GM21528 (cell line): ENCODE measurements around the gene LAMA3.

Experiments used
- ATAC-seq: cut with Tn5 transposase; IDR thresholded peaks from one replicate; pipeline ENCODE4 v1.9.1; 2021; ENCODE audit warnings: mild to moderate bottlenecking, moderate library complexity; ENCODE audit not compliant: unreplicated experiment, low FRiP score

Gene LAMA3

GRCh38 chr18:23887493-23887892 is 198.2 kb downstream of the LAMA3 start:
- ATAC-seq: no peak

GRCh38 chr18:23888881-23889280 is 199.6 kb downstream of the LAMA3 start:
- no peak for ATAC-seq

- no peak for ATAC-seq
These were observed 200.7 kb downstream of the LAMA3 start for GRCh38 chr18:23889907-23890306.

GRCh38 chr18:23890589-23890988 is 201.3 kb downstream of the LAMA3 start:
- no peak for ATAC-seq

GRCh38 chr18:23893653-23894052 is 204.4 kb downstream of the LAMA3 start:
- ATAC-seq: no peak

- ATAC-seq: no peak
These were observed 205.5 kb downstream of the LAMA3 start for GRCh38 chr18:23894661-23895175.

GRCh38 chr18:23897291-23897690 is 208.0 kb downstream of the LAMA3 start:
- no peak for ATAC-seq

- ATAC-seq: no peak
These were observed 208.5 kb downstream of the LAMA3 start for GRCh38 chr18:23897733-23898132.

- no peak for ATAC-seq
These were observed 211.7 kb downstream of the LAMA3 start for GRCh38 chr18:23900994-23901393.

- no peak for ATAC-seq
These were observed 213.1 kb downstream of the LAMA3 start for GRCh38 chr18:23902396-23902795.

GRCh38 chr18:23903971-23904370 is 214.7 kb downstream of the LAMA3 start:
- ATAC-seq: no peak

- no peak for ATAC-seq
These were observed 217.4 kb downstream of the LAMA3 start for GRCh38 chr18:23906658-23907057.

- ATAC-seq: no peak
These were observed 219.6 kb downstream of the LAMA3 start for GRCh38 chr18:23908827-23909226.

GRCh38 chr18:23910032-23910431 is 220.8 kb downstream of the LAMA3 start:
- no peak for ATAC-seq

GRCh38 chr18:23912356-23912755 is 223.1 kb downstream of the LAMA3 start:
- ATAC-seq: no peak

- no peak for ATAC-seq
These were observed 227.1 kb downstream of the LAMA3 start for GRCh38 chr18:23916338-23916737.

- no peak for ATAC-seq
These were observed 229.3 kb downstream of the LAMA3 start for GRCh38 chr18:23918395-23919032.

GRCh38 chr18:23920054-23920453 is 230.8 kb downstream of the LAMA3 start:
- no peak for ATAC-seq

- no peak for ATAC-seq
These were observed 232.5 kb downstream of the LAMA3 start for GRCh38 chr18:23921716-23922285.

GRCh38 chr18:23922939-23923338 is 233.7 kb downstream of the LAMA3 start:
- no peak for ATAC-seq

- no peak for ATAC-seq
These were observed 235.6 kb downstream of the LAMA3 start for GRCh38 chr18:23924813-23925212.

- no peak for ATAC-seq
These were observed 237.3 kb downstream of the LAMA3 start for GRCh38 chr18:23926571-23926970.
